Hepatocyte (in vitro differentiated cells): ENCODE results near the gene ASIC1. TPM values are rescaled to one million over a fixed set of nuclear protein-coding genes. Genes with fewer than 3 reads are reported as not detected.

Experiments used
- DNase-seq: peaks from one replicate; pipeline ENCODE4 v3.0.0-alpha.2; 2016; ENCODE audit warnings: low spot score
- H2AFZ ChIP-seq: fragments of 200-600 bp; sonication (generic); 2 replicates; pipeline ENCODE4 v1.6.0; 2016; ENCODE audit warnings: antibody characterized with exemption, mild to moderate bottlenecking
- H3K27ac ChIP-seq: fragments of 200-600 bp; sonication (generic); 2 replicates; pipeline ENCODE4 v1.5.1; 2016; ENCODE audit warnings: mild to moderate bottlenecking
- H3K27me3 ChIP-seq: fragments of 200-600 bp; sonication (generic); 2 replicates; pipeline ENCODE4 v1.6.1; 2016
- H3K36me3 ChIP-seq: fragments of 200-600 bp; sonication (generic); replicated peaks from 2 replicates; pipeline ENCODE4 v1.5.1; 2016; ENCODE audit warnings: low read depth; ENCODE audit not compliant: insufficient read depth
- H3K4me1 ChIP-seq: fragments of 200-600 bp; sonication (generic); 2 replicates; pipeline ENCODE4 v1.5.1; 2016; ENCODE audit warnings: mild to moderate bottlenecking, moderate library complexity; ENCODE audit not compliant: insufficient read depth
- H3K4me2 ChIP-seq: fragments of 200-600 bp; sonication (generic); 2 replicates; pipeline ENCODE4 v1.6.0; 2016
- H3K4me3 ChIP-seq: fragments of 200-600 bp; sonication (generic); 2 replicates; pipeline ENCODE4 v1.5.1; 2016; ENCODE audit warnings: mild to moderate bottlenecking
- H3K79me2 ChIP-seq: fragments of 200-600 bp; sonication (generic); 2 replicates; pipeline ENCODE4 v1.6.0; 2017; ENCODE audit warnings: mild to moderate bottlenecking
- H3K9me2 ChIP-seq: fragments of 200-600 bp; sonication (generic); replicated peaks from 2 replicates; pipeline ENCODE4 v1.6.0; 2017; ENCODE audit warnings: mild to moderate bottlenecking; ENCODE audit not compliant: insufficient read depth
- H3K9me3 ChIP-seq: fragments of 200-600 bp; sonication (generic); 2 replicates; pipeline ENCODE4 v1.5.1; 2016; ENCODE audit warnings: low read depth, mild to moderate bottlenecking
- H4K20me1 ChIP-seq: fragments of 200-600 bp; sonication (generic); 2 replicates; pipeline ENCODE4 v1.6.0; 2016; ENCODE audit warnings: mild to moderate bottlenecking; ENCODE audit not compliant: insufficient read depth, poor library complexity, severe bottlenecking
- EZH2 ChIP-seq: fragments of 200-600 bp; sonication (generic); IDR thresholded peaks from 2 replicates; pipeline ENCODE4 v1.6.1; 2016; ENCODE audit warnings: antibody characterized with exemption, mild to moderate bottlenecking, borderline replicate concordance
- EZH2phosphoT487 ChIP-seq: fragments of 200-600 bp; sonication (generic); IDR thresholded peaks from one replicate; pipeline ENCODE4 v1.6.1; 2018; ENCODE audit warnings: antibody characterized with exemption, mild to moderate bottlenecking, low read depth, moderate library complexity; ENCODE audit not compliant: unreplicated experiment, severe bottlenecking
- WGBS: methylation state at CpG from one replicate; pipeline ENCODE4 v1.1.6; 2016; ENCODE audit warnings: low lambda C conversion rate; ENCODE audit errors: missing lambda C conversion rate; 5-methylcytosine and 5-hydroxymethylcytosine counted together
- polyA plus RNA-seq: library from polyadenylated mRNA; unstranded; fragments of >200 nt; fragmentation: Nextera tagmentation; extraction: Ambion mirVana; gene quantifications from 2 replicates; pipeline ENCODE4 v1.2.1, GENCODE V29; 2016
- total RNA-seq: library from RNA; depleted of rRNA; stranded (reverse); fragments of >200 nt; gene quantifications from 2 replicates; pipeline ENCODE4 v1.2.3, GENCODE V29; 2014
- TF ChIP-seq, protein P1 (sequence below): fragments of 200-600 bp; sonication (generic); IDR thresholded peaks from 2 replicates; pipeline ENCODE4 v1.5.1; 2016; ENCODE audit warnings: antibody characterized with exemption, mild to moderate bottlenecking; ENCODE audit not compliant: poor library complexity

Gene ASIC1
- total and polyA plus RNA-seq, 2 experiments from 2014 or later: 2.4 to 4.6 TPM

DNA sequence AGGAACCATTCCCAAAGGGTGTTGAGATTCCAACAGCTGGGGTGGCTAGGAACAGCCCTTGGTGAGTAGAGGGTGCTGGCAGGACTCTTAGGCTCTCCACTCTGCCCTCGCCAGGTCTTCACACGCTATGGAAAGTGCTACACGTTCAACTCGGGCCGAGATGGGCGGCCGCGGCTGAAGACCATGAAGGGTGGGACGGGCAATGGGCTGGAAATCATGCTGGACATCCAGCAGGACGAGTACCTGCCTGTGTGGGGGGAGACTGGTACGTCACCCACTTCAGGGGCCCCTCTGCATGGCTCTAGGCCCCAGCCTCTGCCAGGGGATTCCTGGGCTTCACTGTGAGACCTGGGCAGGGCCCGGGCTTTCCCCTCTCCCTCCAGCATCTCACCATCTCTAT lies 19.7 kb downstream of the ASIC1 start:
- no peaks in the 10 kb centered on the region for H3K9me2 ChIP-seq
- no peaks in the 10 kb centered on the region for H4K20me1 ChIP-seq
- H3K27ac ChIP-seq: no peak overlapping the region
- WGBS: 89% methylated on average over 12 of the region's 12 CpGs
- peaks cover 6% of the 10 kb centered on the region for H3K4me1 ChIP-seq
- no peaks in the 10 kb centered on the region for H3K9me3 ChIP-seq
- H3K27me3 ChIP-seq: no peaks in the 10 kb centered on the region
- no peak for DNase-seq
- H3K4me3 ChIP-seq: no peak overlapping the region
- H3K4me2 ChIP-seq: no peak overlapping the region
- no peaks in the 10 kb centered on the region for H3K79me2 ChIP-seq
- TF ChIP-seq EZH2: no peak
- no peak for TF ChIP-seq EZH2phosphoT487
- TF ChIP-seq, protein P1, sequence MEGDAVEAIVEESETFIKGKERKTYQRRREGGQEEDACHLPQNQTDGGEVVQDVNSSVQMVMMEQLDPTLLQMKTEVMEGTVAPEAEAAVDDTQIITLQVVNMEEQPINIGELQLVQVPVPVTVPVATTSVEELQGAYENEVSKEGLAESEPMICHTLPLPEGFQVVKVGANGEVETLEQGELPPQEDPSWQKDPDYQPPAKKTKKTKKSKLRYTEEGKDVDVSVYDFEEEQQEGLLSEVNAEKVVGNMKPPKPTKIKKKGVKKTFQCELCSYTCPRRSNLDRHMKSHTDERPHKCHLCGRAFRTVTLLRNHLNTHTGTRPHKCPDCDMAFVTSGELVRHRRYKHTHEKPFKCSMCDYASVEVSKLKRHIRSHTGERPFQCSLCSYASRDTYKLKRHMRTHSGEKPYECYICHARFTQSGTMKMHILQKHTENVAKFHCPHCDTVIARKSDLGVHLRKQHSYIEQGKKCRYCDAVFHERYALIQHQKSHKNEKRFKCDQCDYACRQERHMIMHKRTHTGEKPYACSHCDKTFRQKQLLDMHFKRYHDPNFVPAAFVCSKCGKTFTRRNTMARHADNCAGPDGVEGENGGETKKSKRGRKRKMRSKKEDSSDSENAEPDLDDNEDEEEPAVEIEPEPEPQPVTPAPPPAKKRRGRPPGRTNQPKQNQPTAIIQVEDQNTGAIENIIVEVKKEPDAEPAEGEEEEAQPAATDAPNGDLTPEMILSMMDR: no peak
- no peak overlapping the region for H2AFZ ChIP-seq
- no peaks in the 10 kb centered on the region for H3K36me3 ChIP-seq

DNA sequence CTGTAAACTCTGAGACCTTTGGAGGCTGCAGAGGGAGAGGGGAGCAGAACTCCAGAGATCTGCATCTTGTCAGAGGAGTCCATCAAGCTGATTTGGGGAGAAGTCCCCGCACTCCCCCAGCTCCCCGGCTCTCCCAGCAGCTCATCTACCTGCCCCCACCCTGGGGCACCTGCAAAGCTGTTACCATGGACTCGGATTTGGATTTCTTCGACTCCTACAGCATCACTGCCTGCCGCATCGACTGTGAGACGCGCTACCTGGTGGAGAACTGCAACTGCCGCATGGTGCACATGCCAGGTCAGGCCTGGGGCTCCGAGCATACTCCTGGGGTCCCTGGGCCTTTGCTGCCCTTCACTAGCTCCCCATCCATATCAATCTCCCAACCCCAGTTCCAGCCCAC lies 20.9 kb downstream of the ASIC1 start:
- TF ChIP-seq, protein P1: no peak
- TF ChIP-seq EZH2phosphoT487 (no peak), EZH2 (no peak)
- Histone ChIP-seq H4K20me1 (no peaks in the 10 kb centered on the region), H3K27me3 (no peaks in the 10 kb centered on the region), H3K9me2 (no peaks in the 10 kb centered on the region), H3K79me2 (no peaks in the 10 kb centered on the region), H3K4me2 (no peak overlapping the region), H3K36me3 (no peaks in the 10 kb centered on the region), H2AFZ (no peak overlapping the region), H3K27ac (no peak overlapping the region), H3K9me3 (no peaks in the 10 kb centered on the region), H3K4me3 (no peak overlapping the region), H3K4me1 (peaks cover 12% of the 10 kb centered on the region)
- no peak for DNase-seq
- 93% methylated on average over 9 of the region's 10 CpGs for WGBS

DNA sequence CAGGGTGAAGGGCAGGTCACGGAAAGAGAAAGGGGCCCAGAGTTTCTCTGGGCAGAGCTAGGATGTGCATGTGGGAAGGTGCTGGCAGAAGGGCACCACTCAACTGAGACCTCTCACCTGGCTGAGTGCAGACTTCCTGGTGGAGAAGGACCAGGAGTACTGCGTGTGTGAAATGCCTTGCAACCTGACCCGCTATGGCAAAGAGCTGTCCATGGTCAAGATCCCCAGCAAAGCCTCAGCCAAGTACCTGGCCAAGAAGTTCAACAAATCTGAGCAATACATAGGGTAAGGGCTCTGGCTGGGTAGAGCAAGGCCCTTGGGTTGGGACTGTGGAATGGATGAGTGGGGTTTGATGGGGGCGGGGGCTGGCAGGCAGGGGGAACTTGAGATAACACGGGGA lies 22.4 kb downstream of the ASIC1 start:
- TF ChIP-seq EZH2phosphoT487: no peak
- H3K9me3 ChIP-seq: no peaks in the 10 kb centered on the region
- H3K9me2 ChIP-seq: no peaks in the 10 kb centered on the region
- H2AFZ ChIP-seq: no peak overlapping the region
- WGBS: 86% methylated on average over 5 of the region's 5 CpGs
- H3K4me3 ChIP-seq: no peak overlapping the region
- no peaks in the 10 kb centered on the region for H4K20me1 ChIP-seq
- H3K27ac ChIP-seq: no peak overlapping the region
- peaks cover 19% of the 10 kb centered on the region for H3K4me1 ChIP-seq
- no peak overlapping the region for H3K4me2 ChIP-seq
- peaks cover 11% of the 10 kb centered on the region for H3K79me2 ChIP-seq
- H3K36me3 ChIP-seq: no peaks in the 10 kb centered on the region
- no peak for DNase-seq
- H3K27me3 ChIP-seq: no peaks in the 10 kb centered on the region

DNA sequence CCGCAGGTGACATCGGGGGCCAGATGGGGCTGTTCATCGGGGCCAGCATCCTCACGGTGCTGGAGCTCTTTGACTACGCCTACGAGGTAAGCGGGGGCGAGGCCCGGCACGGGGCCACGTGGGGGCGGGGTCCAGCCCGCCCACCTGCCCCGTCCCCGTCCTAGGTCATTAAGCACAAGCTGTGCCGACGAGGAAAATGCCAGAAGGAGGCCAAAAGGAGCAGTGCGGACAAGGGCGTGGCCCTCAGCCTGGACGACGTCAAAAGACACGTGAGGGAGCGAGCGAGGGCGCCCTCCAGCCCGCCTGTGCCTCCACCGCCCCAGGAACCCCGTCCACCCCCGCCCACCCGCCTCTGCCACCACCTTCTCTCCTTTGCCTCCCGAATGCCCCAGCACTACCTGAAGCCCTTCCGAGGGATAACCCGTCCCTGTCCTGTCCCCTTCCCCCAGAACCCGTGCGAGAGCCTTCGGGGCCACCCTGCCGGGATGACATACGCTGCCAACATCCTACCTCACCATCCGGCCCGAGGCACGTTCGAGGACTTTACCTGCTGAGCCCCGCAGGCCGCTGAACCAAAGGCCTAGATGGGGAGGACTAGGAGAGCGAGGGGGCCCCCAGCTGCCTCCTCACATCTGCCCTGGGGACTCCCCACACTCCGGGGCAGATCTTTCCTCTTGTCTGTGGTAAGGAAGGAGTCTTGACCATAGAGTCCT lies 23.9 kb downstream of the ASIC1 start:
- peaks cover 15% of the 10 kb centered on the region for H3K79me2 ChIP-seq
- H4K20me1 ChIP-seq: peaks cover 4% of the 10 kb centered on the region
- H3K27me3 ChIP-seq: no peaks in the 10 kb centered on the region
- 77% methylated on average over 24 of the region's 46 CpGs for WGBS
- H3K9me3 ChIP-seq: no peaks in the 10 kb centered on the region
- no peaks in the 10 kb centered on the region for H3K9me2 ChIP-seq
- peak overlapping the region; percentile 96 for H3K27ac ChIP-seq
- no peak for TF ChIP-seq EZH2phosphoT487
- no peak for TF ChIP-seq EZH2
- TF ChIP-seq, protein P1: no peak
- DNase-seq: no peak
- no peak overlapping the region for H2AFZ ChIP-seq
- peaks cover 19% of the 10 kb centered on the region for H3K4me1 ChIP-seq
- H3K4me3 ChIP-seq: no peak overlapping the region
- no peak overlapping the region for H3K4me2 ChIP-seq
- H3K36me3 ChIP-seq: no peaks in the 10 kb centered on the region
